Parathyroid adenoma (tissue), 2 donors: ENCODE data around the gene GFOD2.

Experiments
- H2AFZ ChIP-seq: fragments of 300-600 bp; sonication (generic); one replicate; pipeline ENCODE4 v1.7.0; 2017; ENCODE audit warnings: antibody characterized with exemption, mild to moderate bottlenecking
- H3K27ac ChIP-seq: fragments of 300-600 bp; sonication (generic); one replicate; pipeline ENCODE4 v1.7.0; 2017
- H3K27me3 ChIP-seq: fragments of 300-600 bp; sonication (generic); one replicate; pipeline ENCODE4 v1.7.0; 2017; ENCODE audit warnings: low read length; ENCODE audit not compliant: control insufficient read depth, insufficient read depth
- H3K36me3 ChIP-seq: fragments of 300-600 bp; sonication (generic); one replicate; pipeline ENCODE4 v1.7.0; 2017; ENCODE audit warnings: low read length; ENCODE audit not compliant: control insufficient read depth, insufficient read depth
- H3K4me1 ChIP-seq: fragments of 300-600 bp; sonication (generic); one replicate; pipeline ENCODE4 v1.7.0; 2017; ENCODE audit warnings: control low read depth
- H3K4me2 ChIP-seq: fragments of 300-600 bp; sonication (generic); one replicate; pipeline ENCODE4 v1.7.0; 2017; ENCODE audit warnings: low read length
- H3K4me3 ChIP-seq: fragments of 300-600 bp; sonication (generic); one replicate; pipeline ENCODE4 v1.7.0; 2017; ENCODE audit warnings: low read depth, low read length
- H3K79me2 ChIP-seq: fragments of 300-600 bp; sonication (generic); one replicate; pipeline ENCODE4 v1.7.0; 2017; ENCODE audit warnings: control low read depth
- H3K9ac ChIP-seq: fragments of 300-600 bp; sonication (generic); one replicate; pipeline ENCODE4 v1.7.0; 2017; ENCODE audit warnings: mild to moderate bottlenecking
- H3K9me3 ChIP-seq: fragments of 300-600 bp; sonication (generic); one replicate; pipeline ENCODE4 v1.7.0; 2017; ENCODE audit warnings: low read length; ENCODE audit not compliant: control insufficient read depth
- TF ChIP-seq, protein P1 (sequence below): fragments of 300-600 bp; sonication (generic); IDR thresholded peaks from one replicate; pipeline ENCODE4 v1.7.0; 2017; ENCODE audit warnings: antibody characterized with exemption, mild to moderate bottlenecking
- donor health status: primary hyperparathyroidism.

GFOD2 gene

DNA sequence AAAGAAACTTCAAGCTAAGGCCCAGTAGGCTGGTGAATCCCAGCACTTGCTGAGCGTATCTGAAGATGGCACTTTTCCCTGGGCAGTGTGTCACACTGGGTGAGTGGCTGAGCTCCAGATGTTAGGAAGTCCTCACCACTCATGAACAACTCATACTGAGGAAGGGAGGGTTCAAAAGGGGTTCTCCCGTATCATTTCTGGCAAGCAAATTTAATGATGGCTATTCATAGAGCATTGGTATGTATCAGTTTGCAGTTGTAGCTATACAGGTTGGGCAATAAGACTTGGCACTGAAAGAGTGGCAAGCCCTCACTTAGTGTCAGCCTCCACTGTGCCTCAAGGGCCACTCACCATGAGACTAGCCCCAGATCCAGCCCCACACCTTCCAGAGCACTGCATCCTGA, 10.7 kb downstream of the GFOD2 start:
- Histone ChIP-seq H3K27ac (no peak overlapping the region), H3K79me2 (peaks cover 41% of the 10 kb centered on the region), H3K9ac (no peak overlapping the region), H3K4me2 (no peak overlapping the region), H3K9me3 (no peaks in the 10 kb centered on the region), H3K27me3 (no peaks in the 10 kb centered on the region), H3K4me1 (no peaks in the 10 kb centered on the region), H3K4me3 (no peak overlapping the region), H3K36me3 (no peaks in the 10 kb centered on the region), H2AFZ (no peak overlapping the region)
- TF ChIP-seq, protein P1, sequence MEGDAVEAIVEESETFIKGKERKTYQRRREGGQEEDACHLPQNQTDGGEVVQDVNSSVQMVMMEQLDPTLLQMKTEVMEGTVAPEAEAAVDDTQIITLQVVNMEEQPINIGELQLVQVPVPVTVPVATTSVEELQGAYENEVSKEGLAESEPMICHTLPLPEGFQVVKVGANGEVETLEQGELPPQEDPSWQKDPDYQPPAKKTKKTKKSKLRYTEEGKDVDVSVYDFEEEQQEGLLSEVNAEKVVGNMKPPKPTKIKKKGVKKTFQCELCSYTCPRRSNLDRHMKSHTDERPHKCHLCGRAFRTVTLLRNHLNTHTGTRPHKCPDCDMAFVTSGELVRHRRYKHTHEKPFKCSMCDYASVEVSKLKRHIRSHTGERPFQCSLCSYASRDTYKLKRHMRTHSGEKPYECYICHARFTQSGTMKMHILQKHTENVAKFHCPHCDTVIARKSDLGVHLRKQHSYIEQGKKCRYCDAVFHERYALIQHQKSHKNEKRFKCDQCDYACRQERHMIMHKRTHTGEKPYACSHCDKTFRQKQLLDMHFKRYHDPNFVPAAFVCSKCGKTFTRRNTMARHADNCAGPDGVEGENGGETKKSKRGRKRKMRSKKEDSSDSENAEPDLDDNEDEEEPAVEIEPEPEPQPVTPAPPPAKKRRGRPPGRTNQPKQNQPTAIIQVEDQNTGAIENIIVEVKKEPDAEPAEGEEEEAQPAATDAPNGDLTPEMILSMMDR = no peak

GRCh38 chr16:67707790-67708189, 11.3 kb downstream of the GFOD2 start:
- Histone ChIP-seq H3K4me3 (no peak overlapping the region), H3K4me2 (no peak overlapping the region), H2AFZ (no peak overlapping the region), H3K9ac (no peak overlapping the region), H3K4me1 (no peaks in the 10 kb centered on the region), H3K36me3 (no peaks in the 10 kb centered on the region), H3K27me3 (no peaks in the 10 kb centered on the region), H3K9me3 (no peaks in the 10 kb centered on the region), H3K27ac (no peak overlapping the region), H3K79me2 (peaks cover 37% of the 10 kb centered on the region)
- TF ChIP-seq, protein P1 = no peak

- TF ChIP-seq, protein P1 = no peak
- H3K9ac ChIP-seq = no peak overlapping the region
These were observed 11.9 kb downstream of the GFOD2 start for GRCh38 chr16:67707210-67707609.

GRCh38 chr16:67704110-67704509, 15.0 kb downstream of the GFOD2 start:
- Histone ChIP-seq H3K4me2 (no peak overlapping the region), H2AFZ (no peak overlapping the region), H3K4me3 (no peak overlapping the region), H3K9me3 (no peaks in the 10 kb centered on the region), H3K36me3 (no peaks in the 10 kb centered on the region), H3K4me1 (no peaks in the 10 kb centered on the region), H3K27ac (no peak overlapping the region), H3K27me3 (no peaks in the 10 kb centered on the region), H3K9ac (no peak overlapping the region), H3K79me2 (peaks cover 37% of the 10 kb centered on the region)
- TF ChIP-seq, protein P1 = no peak

More at GRCh38 chr16:67707210-67707609, 11.9 kb downstream of the GFOD2 start:
- H3K79me2 ChIP-seq = peaks cover 37% of the 10 kb centered on the region
- no peaks in the 10 kb centered on the region for H3K27me3 ChIP-seq
- no peak overlapping the region for H2AFZ ChIP-seq
- H3K9me3 ChIP-seq = no peaks in the 10 kb centered on the region
- H3K4me1 ChIP-seq = no peaks in the 10 kb centered on the region
- H3K36me3 ChIP-seq = no peaks in the 10 kb centered on the region
- H3K27ac ChIP-seq = no peak overlapping the region
- no peak overlapping the region for H3K4me3 ChIP-seq
- H3K4me2 ChIP-seq = no peak overlapping the region

DNA sequence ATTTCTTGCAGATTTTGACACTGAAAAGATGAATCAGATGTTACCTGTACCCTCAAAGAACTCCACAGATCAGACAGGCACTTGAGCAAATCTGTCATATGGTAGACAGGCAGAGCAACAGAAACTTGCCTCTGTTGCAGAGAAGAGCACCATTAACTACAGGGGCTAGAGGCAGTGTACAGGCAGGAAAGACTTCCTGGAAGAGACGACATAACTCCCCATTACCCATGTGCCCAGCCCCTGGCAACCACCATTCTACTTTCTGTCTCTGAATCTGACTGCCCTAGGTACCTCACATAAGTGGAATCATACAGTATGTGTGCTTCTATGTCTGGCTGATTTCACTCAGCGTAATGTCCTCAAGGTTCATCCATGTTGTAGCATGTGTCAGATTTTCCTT, 15.5 kb downstream of the GFOD2 start:
- Histone ChIP-seq H3K4me2 (no peak overlapping the region), H3K36me3 (no peaks in the 10 kb centered on the region), H3K27me3 (no peaks in the 10 kb centered on the region), H3K9ac (no peak overlapping the region), H2AFZ (no peak overlapping the region), H3K4me1 (no peaks in the 10 kb centered on the region), H3K27ac (peak overlapping the region; percentile 26), H3K79me2 (peaks cover 36% of the 10 kb centered on the region), H3K4me3 (no peak overlapping the region), H3K9me3 (no peaks in the 10 kb centered on the region)
- TF ChIP-seq, protein P1 = no peak
